Caco-2 (cell line): Measurements from ENCODE around the gene SMARCC1. TPM values are rescaled to one million over a fixed set of nuclear protein-coding genes. Genes with fewer than 3 reads are reported as not detected.

ENCODE experiments used
- BruUV-seq: library from RNA; stranded (reverse); fragments of 400-500 nt; replicated peaks from 2 replicates; lab custom pipeline; 2021; lab: Mats Ljungman, UMichigan
- CTCF ChIA-PET: fragments of 300-600 bp; sonication (Branson Sonifier 250); formaldehyde crosslinking; loops from one replicate; lab custom pipeline; 2022; ENCODE audit warnings: antibody characterized with exemption; lab: Charles Lee
- POLR2A ChIA-PET: fragments of 300-600 bp; sonication (Branson Sonifier 250); formaldehyde crosslinking; loops from one replicate; lab custom pipeline; 2022; ENCODE audit warnings: antibody characterized with exemption; lab: Charles Lee
- DNase-seq, 2 experiments: peaks; one replicate each; pipeline versions ENCODE4 v3.0.0 to v3.0.0-alpha.2; 2020 to 2022
- H3K27me3 ChIP-seq: replicated peaks from 2 replicates; pipeline ENCODE4 v1.6.0; 2011; ENCODE audit warnings: low read length; ENCODE audit not compliant: control insufficient read depth, insufficient read depth
- H3K36me3 ChIP-seq: 2 replicates; pipeline ENCODE4 v1.5.1; 2011; ENCODE audit warnings: low read length; ENCODE audit not compliant: control insufficient read depth, insufficient read depth
- H3K4me1 ChIP-seq: fragments of 250-450 bp; sonication (Bioruptor Pico); 2 replicates; pipeline ENCODE4 v1.5.1; 2020; ENCODE audit warnings: mild to moderate bottlenecking
- H3K4me3 ChIP-seq: 2 replicates; pipeline ENCODE4 v1.5.1; 2011; ENCODE audit warnings: low read depth, mild to moderate bottlenecking, control low read depth, low read length
- H3K9me3 ChIP-seq: fragments of 250-450 bp; sonication (Bioruptor Pico); 2 replicates; pipeline ENCODE4 v1.5.1; 2020; ENCODE audit warnings: mild to moderate bottlenecking, moderate library complexity
- H3K27ac Mint-ChIP-seq: one replicate; pipeline ENCODE4 v1.8.0; 2022; ENCODE audit warnings: mixed read lengths; ENCODE audit not compliant: unreplicated experiment
- H3K27me3 Mint-ChIP-seq: one replicate; pipeline ENCODE4 v1.8.0; 2022; ENCODE audit warnings: mixed read lengths; ENCODE audit not compliant: insufficient read depth, unreplicated experiment
- H3K36me3 Mint-ChIP-seq: one replicate; pipeline ENCODE4 v1.8.0; 2022; ENCODE audit warnings: mild to moderate bottlenecking, mixed read lengths; ENCODE audit not compliant: insufficient read depth, unreplicated experiment
- H3K4me1 Mint-ChIP-seq: one replicate; pipeline ENCODE4 v1.8.0; 2022; ENCODE audit warnings: low read depth, mixed read lengths; ENCODE audit not compliant: unreplicated experiment
- H3K4me3 Mint-ChIP-seq: one replicate; pipeline ENCODE4 v1.8.0; 2022; ENCODE audit warnings: mild to moderate bottlenecking, moderate library complexity, mixed read lengths; ENCODE audit not compliant: unreplicated experiment
- H3K9me3 Mint-ChIP-seq: one replicate; pipeline ENCODE4 v1.8.0; 2022; ENCODE audit warnings: mixed read lengths; ENCODE audit not compliant: unreplicated experiment
- intact Hi-C: fragments of 100-400 bp; cut with micrococcal nuclease; formaldehyde crosslinking; loops from one replicate; pipeline ENCODE4 v1.10.0; 2022; ENCODE audit not compliant: unreplicated experiment
- total RNA-seq: library from RNA; stranded (reverse); gene quantifications from 2 replicates; pipeline ENCODE4 v1.2.3, GENCODE V29; 2022
- TF ChIP-seq, protein P1 (sequence below), 2 experiments: fragments of 200-600 bp in 1 of 2; IDR thresholded peaks; 1 replicate in 1 of 2; 2 replicates in 1 of 2; pipeline versions ENCODE4 v1.5.1 to v1.8.0; 2011 to 2022; ENCODE audit warnings: antibody characterized with exemption in 1 of 2, control low read depth in 1 of 2, inconsistent platforms in 1 of 2, low read depth in 1 of 2, low read length in 1 of 2, mild to moderate bottlenecking in 1 of 2, moderate library complexity in 1 of 2; ENCODE audit not compliant: insufficient read depth in 1 of 2, severe bottlenecking in 1 of 2, unreplicated experiment in 1 of 2

Gene SMARCC1
- total RNA-seq, 1 experiment from 2014 or later = 128 TPM

DNA sequence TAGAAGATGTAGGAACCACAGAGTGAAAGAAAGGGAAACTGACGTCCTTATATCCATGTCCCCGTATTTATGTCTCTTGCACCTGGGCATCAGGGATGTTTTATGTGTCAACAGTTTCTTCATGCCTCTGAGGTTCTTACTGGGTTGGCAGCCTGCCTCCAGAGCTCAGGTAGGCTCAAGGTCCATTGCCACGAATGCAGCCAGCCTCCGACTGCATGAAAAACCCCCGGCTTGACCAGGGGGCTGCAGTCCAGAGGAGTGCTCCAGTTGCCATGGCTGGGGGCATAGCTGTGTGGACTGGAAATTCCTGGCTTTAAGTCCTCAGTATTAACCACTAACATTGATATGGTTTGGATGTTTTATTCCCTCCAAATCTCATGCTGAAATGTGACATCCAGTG is 200.3 kb downstream of the SMARCC1 start:
- POLR2A ChIA-PET = no interaction called here
- Histone ChIP-seq H3K9me3 (no peaks in the 10 kb centered on the region), H3K27me3 (peaks cover 2% of the 10 kb centered on the region), H3K4me1 (no peaks in the 10 kb centered on the region), H3K4me3 (no peak overlapping the region), H3K36me3 (no peaks in the 10 kb centered on the region)
- no peaks in the 10 kb centered on the region for H3K4me1 Mint-ChIP-seq
- no TSS peak for BruUV-seq
- H3K27me3 Mint-ChIP-seq = peaks cover 5% of the 10 kb centered on the region
- TF ChIP-seq, protein P1, sequence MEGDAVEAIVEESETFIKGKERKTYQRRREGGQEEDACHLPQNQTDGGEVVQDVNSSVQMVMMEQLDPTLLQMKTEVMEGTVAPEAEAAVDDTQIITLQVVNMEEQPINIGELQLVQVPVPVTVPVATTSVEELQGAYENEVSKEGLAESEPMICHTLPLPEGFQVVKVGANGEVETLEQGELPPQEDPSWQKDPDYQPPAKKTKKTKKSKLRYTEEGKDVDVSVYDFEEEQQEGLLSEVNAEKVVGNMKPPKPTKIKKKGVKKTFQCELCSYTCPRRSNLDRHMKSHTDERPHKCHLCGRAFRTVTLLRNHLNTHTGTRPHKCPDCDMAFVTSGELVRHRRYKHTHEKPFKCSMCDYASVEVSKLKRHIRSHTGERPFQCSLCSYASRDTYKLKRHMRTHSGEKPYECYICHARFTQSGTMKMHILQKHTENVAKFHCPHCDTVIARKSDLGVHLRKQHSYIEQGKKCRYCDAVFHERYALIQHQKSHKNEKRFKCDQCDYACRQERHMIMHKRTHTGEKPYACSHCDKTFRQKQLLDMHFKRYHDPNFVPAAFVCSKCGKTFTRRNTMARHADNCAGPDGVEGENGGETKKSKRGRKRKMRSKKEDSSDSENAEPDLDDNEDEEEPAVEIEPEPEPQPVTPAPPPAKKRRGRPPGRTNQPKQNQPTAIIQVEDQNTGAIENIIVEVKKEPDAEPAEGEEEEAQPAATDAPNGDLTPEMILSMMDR (IDR thresholded peaks at IDR 0.05; ENCODE audit: insufficient read depth in 1 of 2, low read depth in 1 of 2, low read length in 1 of 2, severe bottlenecking in 1 of 2, unreplicated experiment in 1 of 2) = no peak
- CTCF ChIA-PET = no interaction called here
- peaks cover 50% of the 10 kb centered on the region for H3K36me3 Mint-ChIP-seq
- intact Hi-C loops = loop anchor here (5.0 kb wide), 1 partner anchor 59 kb away; no protein-coding TSS in a partner anchor
- DNase-seq = no peak
- H3K4me3 Mint-ChIP-seq = no peak overlapping the region
- H3K9me3 Mint-ChIP-seq = no peaks in the 10 kb centered on the region
- no peak overlapping the region for H3K27ac Mint-ChIP-seq

DNA sequence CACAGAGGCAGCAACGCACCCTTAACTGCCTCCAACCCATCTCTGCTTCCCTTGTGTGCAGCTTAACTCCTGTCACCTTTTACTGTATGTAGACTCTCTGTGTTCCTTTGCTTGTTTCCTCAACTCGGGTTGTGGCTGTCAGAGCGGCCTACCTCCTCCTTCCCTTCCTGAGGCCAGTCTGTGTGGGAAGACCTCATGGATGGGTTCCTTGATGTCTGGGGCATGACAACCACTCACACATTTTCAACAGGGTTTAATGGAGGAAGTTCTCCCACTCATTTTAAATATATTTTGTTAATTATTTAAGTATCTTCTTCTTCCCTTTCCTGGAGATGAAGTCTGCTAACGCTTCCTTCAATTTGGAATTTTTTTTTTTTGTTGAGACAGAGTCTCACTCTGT is 201.2 kb downstream of the SMARCC1 start:
- TF ChIP-seq, protein P1 (IDR thresholded peaks at IDR 0.05; ENCODE audit: insufficient read depth in 1 of 2, low read depth in 1 of 2, low read length in 1 of 2, severe bottlenecking in 1 of 2, unreplicated experiment in 1 of 2) = no peak
- CTCF ChIA-PET = no interaction called here

DNA sequence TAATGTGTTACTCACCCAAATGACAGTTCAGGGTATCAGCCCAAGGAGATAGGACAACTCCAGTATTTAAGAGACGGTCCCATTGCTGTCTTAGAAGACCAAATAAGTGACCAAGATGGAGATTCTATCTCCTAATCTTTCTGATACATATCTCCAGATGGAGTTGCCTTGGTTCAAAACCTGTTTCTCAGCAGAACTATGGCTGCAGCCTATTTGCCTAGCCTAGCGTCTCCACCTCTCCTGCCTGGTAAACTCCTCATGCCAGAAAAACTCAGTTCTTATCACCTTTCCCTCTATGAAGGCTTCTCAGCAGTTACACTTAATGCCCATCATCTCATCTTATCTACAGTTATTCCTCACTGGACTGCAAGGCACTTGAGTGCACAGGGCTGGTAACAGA is 201.8 kb downstream of the SMARCC1 start:
- Mint-ChIP-seq H3K9me3 (no peaks in the 10 kb centered on the region), H3K27me3 (peaks cover 5% of the 10 kb centered on the region), H3K4me3 (peak overlapping the region; percentile 42), H3K27ac (no peak overlapping the region), H3K36me3 (peaks cover 35% of the 10 kb centered on the region), H3K4me1 (no peaks in the 10 kb centered on the region)
- no TSS peak for BruUV-seq
- no peaks in the 10 kb centered on the region for H3K4me1 ChIP-seq
- H3K9me3 ChIP-seq = no peaks in the 10 kb centered on the region
- ChIA-PET POLR2A (no interaction called here), CTCF (no interaction called here)
- H3K4me3 ChIP-seq = no peak overlapping the region
- intact Hi-C loops = loop anchor here (5.0 kb wide), 1 partner anchor 58 kb away; no protein-coding TSS in a partner anchor
- TF ChIP-seq, protein P1 (IDR thresholded peaks at IDR 0.05; ENCODE audit: insufficient read depth in 1 of 2, low read depth in 1 of 2, low read length in 1 of 2, severe bottlenecking in 1 of 2, unreplicated experiment in 1 of 2) = no peak
- DNase-seq = no peak
- H3K36me3 ChIP-seq = no peaks in the 10 kb centered on the region
- peaks cover 2% of the 10 kb centered on the region for H3K27me3 ChIP-seq

More for the DNA sequence above, 201.2 kb downstream of the SMARCC1 start:
- Histone ChIP-seq H3K27me3 (peaks cover 2% of the 10 kb centered on the region), H3K4me1 (no peaks in the 10 kb centered on the region), H3K4me3 (no peak overlapping the region), H3K9me3 (no peaks in the 10 kb centered on the region), H3K36me3 (no peaks in the 10 kb centered on the region)
- intact Hi-C loops = loop anchor here (5.0 kb wide), 1 partner anchor 58 kb away; no protein-coding TSS in a partner anchor
- POLR2A ChIA-PET = no interaction called here
- Mint-ChIP-seq H3K27ac (no peak overlapping the region), H3K4me3 (peak overlapping the region; percentile 42), H3K9me3 (no peaks in the 10 kb centered on the region), H3K36me3 (peaks cover 40% of the 10 kb centered on the region), H3K4me1 (no peaks in the 10 kb centered on the region), H3K27me3 (peaks cover 5% of the 10 kb centered on the region)
- no peak for DNase-seq
- no TSS peak for BruUV-seq
